H1 (cell line): ENCODE data around the gene PTPN7. TPM values are rescaled to one million over a fixed set of nuclear protein-coding genes. Genes with fewer than 3 reads are reported as not detected.

ENCODE experiments used
- CTCF ChIA-PET: fragments of 300-600 bp; sonication (Branson Sonifier 250); formaldehyde crosslinking; loops from one replicate; lab custom pipeline; 2021; ENCODE audit not compliant: partially characterized antibody; lab: Charles Lee
- POLR2A ChIA-PET: fragments of 300-600 bp; sonication (Branson Sonifier 250); formaldehyde crosslinking; loops from one replicate; lab custom pipeline; 2021; ENCODE audit warnings: inconsistent platforms; ENCODE audit not compliant: partially characterized antibody; lab: Charles Lee
- DNase-seq, 2 experiments: peaks; one replicate each; pipeline versions ENCODE4 v3.0.0 to v3.0.0-alpha.2; 2010 to 2022; ENCODE audit warnings: low spot score in 2 of 2, low read depth in 1 of 2, mixed read lengths in 1 of 2
- FAIRE-seq: peaks from 2 replicates; lab custom pipeline; 2011; peaks lifted over from hg19 to GRCh38; lab: Jason Lieb, UNC
- H2AFZ ChIP-seq: 2 replicates; pipeline ENCODE4 v1.8.1; 2012; ENCODE audit warnings: low read length, inconsistent platforms
- H2AK5ac ChIP-seq: 2 replicates; pipeline ENCODE4 v1.6.1; 2013; ENCODE audit warnings: low read depth, low read length
- H2BK120ac ChIP-seq: replicated peaks from 2 replicates; pipeline ENCODE3; 2013; ENCODE audit warnings: low read depth, low read length, inconsistent platforms
- H2BK12ac ChIP-seq: 2 replicates; pipeline ENCODE4 v1.6.1; 2013; ENCODE audit warnings: low read depth, low read length
- H2BK15ac ChIP-seq: 2 replicates; pipeline ENCODE4 v1.6.1; 2013; ENCODE audit warnings: low read length
- H2BK20ac ChIP-seq: 2 replicates; pipeline ENCODE4 v1.6.1; 2013; ENCODE audit warnings: low read length
- H2BK5ac ChIP-seq: 2 replicates; pipeline ENCODE4 v1.6.1; 2013; ENCODE audit warnings: low read depth, low read length
- H3K14ac ChIP-seq: 2 replicates; pipeline ENCODE4 v1.6.1; 2013; ENCODE audit warnings: inconsistent platforms; ENCODE audit not compliant: insufficient read length
- H3K18ac ChIP-seq: 2 replicates; pipeline ENCODE4 v1.6.1; 2013; ENCODE audit warnings: low read length; ENCODE audit errors: extremely low read depth
- H3K23ac ChIP-seq: 2 replicates; pipeline ENCODE4 v1.6.1; 2013; ENCODE audit warnings: inconsistent platforms; ENCODE audit not compliant: insufficient read length
- H3K23me2 ChIP-seq: 2 replicates; pipeline ENCODE4 v1.6.1; 2013; ENCODE audit warnings: low read depth, low read length
- H3K27ac ChIP-seq: 2 replicates; pipeline ENCODE4 v1.6.1; 2011; ENCODE audit warnings: low read depth, low read length, inconsistent platforms
- H3K27me3 ChIP-seq, 4 experiments: replicated peaks in 1 of 4; 1 replicate in 1 of 4; 2 replicates in 3 of 4; pipeline versions ENCODE4 v1.6.1 to v1.8.1; 2011 to 2013; ENCODE audit warnings: low read length in 3 of 4, mild to moderate bottlenecking in 3 of 4, inconsistent platforms in 2 of 4, mixed read lengths in 2 of 4, moderate library complexity in 1 of 4; ENCODE audit not compliant: control insufficient read depth in 3 of 4, insufficient read depth in 3 of 4; ENCODE audit errors: extremely low read depth in 1 of 4
- H3K36me3 ChIP-seq, 4 experiments: 2 replicates each; pipeline versions ENCODE4 v1.6.1 to v1.8.1; 2011 to 2013; ENCODE audit warnings: mild to moderate bottlenecking in 4 of 4, low read length in 3 of 4, moderate library complexity in 2 of 4, control low read depth in 1 of 4, inconsistent platforms in 1 of 4; ENCODE audit not compliant: insufficient read depth in 4 of 4, control insufficient read depth in 2 of 4
- H3K4ac ChIP-seq: replicated peaks from 2 replicates; pipeline ENCODE3; 2013; ENCODE audit warnings: low read length, low read depth, mixed read lengths, inconsistent platforms; ENCODE audit not compliant: insufficient read length
- H3K4me1 ChIP-seq, 4 experiments: replicated peaks in 1 of 4; 1 replicate in 1 of 4; 2 replicates in 3 of 4; pipeline versions ENCODE4 v1.6.1 to v1.8.1; 2011 to 2013; ENCODE audit warnings: low read length in 3 of 4, inconsistent platforms in 2 of 4, mixed read lengths in 1 of 4; ENCODE audit not compliant: insufficient read depth in 4 of 4, control insufficient read depth in 3 of 4
- H3K4me2 ChIP-seq, 2 experiments: 2 replicates each; pipeline versions ENCODE4 v1.6.1 to v1.8.1; 2011 to 2013; ENCODE audit warnings: low read depth in 2 of 2, low read length in 2 of 2, control low read depth in 1 of 2, inconsistent platforms in 1 of 2, mild to moderate bottlenecking in 1 of 2; ENCODE audit not compliant: insufficient read depth in 1 of 2
- H3K4me3 ChIP-seq, 4 experiments: fragments of 200-600, 300-600 bp in 1 of 4; sonication (generic), shearing (Covaris generic), sonication (Bioruptor Twin) in 1 of 4; 2 replicates each; pipeline versions ENCODE4 v1.5.1 to v1.8.1; 2011 to 2016; ENCODE audit warnings: low read length in 4 of 4, low read depth in 3 of 4, control low read depth in 2 of 4, inconsistent platforms in 2 of 4, mild to moderate bottlenecking in 2 of 4, mixed read lengths in 1 of 4, moderate library complexity in 1 of 4; ENCODE audit not compliant: insufficient read depth in 2 of 4; ENCODE audit errors: extremely low read depth in 1 of 4
- H3K56ac ChIP-seq: replicated peaks from 2 replicates; pipeline ENCODE3; 2013; ENCODE audit warnings: low read depth, mild to moderate bottlenecking, mixed read lengths, low read length, inconsistent platforms; ENCODE audit not compliant: insufficient read length
- H3K79me1 ChIP-seq: 2 replicates; pipeline ENCODE4 v1.6.1; 2013; ENCODE audit warnings: low read depth, low read length, control low read depth
- H3K79me2 ChIP-seq, 2 experiments: 2 replicates each; pipeline versions ENCODE4 v1.6.1 to v1.8.1; 2012 to 2013; ENCODE audit warnings: low read length in 2 of 2, mild to moderate bottlenecking in 2 of 2, inconsistent platforms in 1 of 2; ENCODE audit not compliant: insufficient read depth in 2 of 2, control insufficient read depth in 1 of 2
- H3K9ac ChIP-seq, 4 experiments: replicated peaks in 1 of 4; 1 replicate in 1 of 4; 2 replicates in 3 of 4; pipeline versions ENCODE4 v1.6.1 to v1.8.1; 2011 to 2013; ENCODE audit warnings: low read depth in 3 of 4, low read length in 3 of 4, control low read depth in 2 of 4, mild to moderate bottlenecking in 2 of 4, moderate library complexity in 2 of 4, inconsistent platforms in 1 of 4; ENCODE audit errors: extremely low read depth in 1 of 4
- H3K9me3 ChIP-seq, 2 experiments: 2 replicates each; pipeline versions ENCODE4 v1.6.1 to v1.8.1; 2012 to 2013; ENCODE audit warnings: mild to moderate bottlenecking in 2 of 2, moderate library complexity in 2 of 2, control low read depth in 1 of 2, inconsistent platforms in 1 of 2, low read depth in 1 of 2, low read length in 1 of 2, mixed read lengths in 1 of 2; ENCODE audit not compliant: insufficient read depth in 2 of 2
- H4K20me1 ChIP-seq, 2 experiments: replicated peaks in 1 of 2; 2 replicates each; pipeline versions ENCODE3 to v1.8.1; 2011 to 2013; ENCODE audit warnings: inconsistent platforms in 2 of 2, low read length in 2 of 2, mild to moderate bottlenecking in 1 of 2; ENCODE audit not compliant: insufficient read depth in 2 of 2, control insufficient read depth in 1 of 2
- H4K5ac ChIP-seq: 2 replicates; pipeline ENCODE4 v1.6.1; 2013; ENCODE audit warnings: low read length, low read depth, mixed read lengths, inconsistent platforms; ENCODE audit not compliant: insufficient read length
- H4K8ac ChIP-seq: 2 replicates; pipeline ENCODE4 v1.8.0; 2013; ENCODE audit warnings: mild to moderate bottlenecking, moderate library complexity, low read length, inconsistent platforms; ENCODE audit not compliant: insufficient read depth; ENCODE audit errors: extremely low read depth
- H4K91ac ChIP-seq: replicated peaks from 2 replicates; pipeline ENCODE3; 2013; ENCODE audit warnings: low read length, mixed read lengths, inconsistent platforms; ENCODE audit not compliant: insufficient read length
- CTBP2 ChIP-seq: IDR thresholded peaks from 2 replicates; pipeline ENCODE4 v1.7.0; 2011; ENCODE audit warnings: borderline replicate concordance, mild to moderate bottlenecking, moderate library complexity, mixed read lengths, low read length; ENCODE audit not compliant: insufficient read depth, insufficient read length
- HDAC6 ChIP-seq: IDR thresholded peaks from one replicate; pipeline ENCODE4 v1.7.1; 2012; ENCODE audit warnings: low read depth, mild to moderate bottlenecking, inconsistent platforms, low read length, moderate library complexity
- JUN ChIP-seq: IDR thresholded peaks from 2 replicates; pipeline ENCODE4 v1.6.1; 2011; ENCODE audit warnings: low read depth, mild to moderate bottlenecking, improper control_type of control experiment, low read length
- KDM4A ChIP-seq: IDR thresholded peaks from one replicate; pipeline ENCODE4 v1.7.1; 2012; ENCODE audit warnings: low read depth, mild to moderate bottlenecking, moderate library complexity, low read length, inconsistent platforms; ENCODE audit not compliant: severe bottlenecking
- MAFK ChIP-seq: IDR thresholded peaks from 2 replicates; pipeline ENCODE4 v1.6.1; 2012; ENCODE audit warnings: low read depth, mild to moderate bottlenecking, improper control_type of control experiment, low read length
- RFX5 ChIP-seq: IDR thresholded peaks from 2 replicates; pipeline ENCODE4 v1.6.1; 2011; ENCODE audit warnings: low read depth, low read length, improper control_type of control experiment, borderline replicate concordance
- WGBS, 2 experiments: shearing (Covaris generic) in 1 of 2; methylation state at CpG; one replicate each; pipeline versions ENCODE4 v1.1.6 to v1.1.7; 2013 to 2015; ENCODE audit warnings: low lambda C conversion rate in 2 of 2, mixed read lengths in 2 of 2, inconsistent platforms in 1 of 2, low coverage in 1 of 2, missing lambda C conversion rate in 1 of 2; ENCODE audit not compliant: insufficient replicate concordance in 2 of 2, insufficient coverage in 1 of 2, insufficient read length in 1 of 2; ENCODE audit errors: extremely low coverage in 1 of 2, missing lambda C conversion rate in 1 of 2; 5-methylcytosine and 5-hydroxymethylcytosine counted together
- polyA plus RNA-seq, 7 experiments: library from polyadenylated mRNA; depleted of rRNA in 3 of 7; stranded (reverse) in 5 of 7; unstranded in 2 of 7; fragments of >200 nt in 5 of 7; fragments of 200-250 nt in 2 of 7; gene quantifications; 1 replicate in 5 of 7; 2 replicates in 1 of 7; 4 replicates in 1 of 7; pipeline versions ENCODE4 v1.2.1 to v1.2.3, GENCODE V29; 2011 to 2013; ENCODE audit warnings: missing spikeins in 2 of 7, mixed read lengths in 2 of 7
- total RNA-seq: library from RNA; stranded (reverse); fragmentation: NEBNext Ultra II Directional; extraction: Animal tissue kit (Norgen Biotek cat#: 25700); gene quantifications from 2 replicates; pipeline ENCODE4 v1.2.1, GENCODE V29; 2021
- TF ChIP-seq, protein P1 (sequence below): IDR thresholded peaks from 2 replicates; pipeline ENCODE4 v1.6.1; 2011; ENCODE audit warnings: low read depth, mild to moderate bottlenecking, low read length; ENCODE audit not compliant: insufficient read depth

PTPN7 gene
- total and polyA plus RNA-seq, 2 of the 8 experiments (the other 6 are each of a cell fraction or from before 2014, with no cell fraction given): 0.20 TPM; not detected in 1

DNA sequence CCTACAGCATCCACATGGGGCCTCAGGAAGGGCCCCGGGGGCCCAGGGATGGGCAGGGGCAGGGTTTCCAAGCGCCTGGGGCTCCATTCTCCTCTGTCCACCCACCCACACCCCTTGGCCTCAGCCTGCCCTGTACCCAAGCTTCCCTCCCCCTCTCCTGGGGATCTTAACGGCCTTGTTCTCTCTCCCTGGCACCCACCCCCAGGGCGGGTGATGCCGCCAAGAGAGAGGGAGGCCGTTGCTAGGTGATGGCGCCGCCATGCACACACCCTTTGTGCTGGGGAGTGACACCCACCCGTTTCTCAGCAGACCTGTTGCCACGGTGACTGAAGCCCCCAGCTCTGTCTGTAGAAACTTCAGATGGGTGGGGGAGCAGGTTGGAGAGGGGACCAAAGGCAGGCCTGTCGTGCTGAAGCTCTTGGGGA is 30.1 kb downstream of the PTPN7 start:
- no peak overlapping the region for H2AFZ ChIP-seq
- H3K14ac ChIP-seq: no peak overlapping the region
- no peak overlapping the region for H3K56ac ChIP-seq
- H2AK5ac ChIP-seq: no peak overlapping the region
- peaks cover 3 to 25% (median 10%) of the 10 kb centered on the region in 4 experiments; a peak in 4 of 8 replicates for H3K36me3 ChIP-seq
- no peaks in the 10 kb centered on the region for H3K79me1 ChIP-seq
- no peak overlapping the region for H3K4ac ChIP-seq
- TF ChIP-seq CTBP2 (no peak), RFX5 (no peak), HDAC6 (no peak), KDM4A (no peak), JUN (no peak), MAFK (no peak)
- TF ChIP-seq, protein P1, sequence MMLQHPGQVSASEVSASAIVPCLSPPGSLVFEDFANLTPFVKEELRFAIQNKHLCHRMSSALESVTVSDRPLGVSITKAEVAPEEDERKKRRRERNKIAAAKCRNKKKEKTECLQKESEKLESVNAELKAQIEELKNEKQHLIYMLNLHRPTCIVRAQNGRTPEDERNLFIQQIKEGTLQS: no peak
- H4K91ac ChIP-seq: no peak overlapping the region
- H3K4me2 ChIP-seq: no peak overlapping the region
- H3K27me3 ChIP-seq: no peaks in the 10 kb centered on the region; a peak in 1 of 7 replicates
- H2BK5ac ChIP-seq: no peak overlapping the region
- no peak overlapping the region for H3K9ac ChIP-seq
- 92% methylated on average over 7 of the region's 11 CpGs; no CpG with 5 or more reads in 1 of the 2 experiments for WGBS, 2 experiments
- H2BK20ac ChIP-seq: no peak overlapping the region
- peak overlapping the region; percentile 48; the same call in 1 of the 2 replicates for H3K18ac ChIP-seq
- H3K4me3 ChIP-seq: no peak overlapping the region
- no peak overlapping the region for H3K23ac ChIP-seq
- FAIRE-seq: no peak
- H3K9me3 ChIP-seq: no peaks in the 10 kb centered on the region
- H3K23me2 ChIP-seq: no peaks in the 10 kb centered on the region
- no peak overlapping the region for H3K27ac ChIP-seq
- ChIA-PET CTCF (interaction anchor here (0.8 to 29.2 kb wide), 5 partner anchors 8 to 235 kb away, joined by 3 to 1014 read pairs (median 21); partner anchors contain the start of genes ELF3 and GPR37L1), POLR2A (interaction anchor here (0.8 to 1.6 kb wide), 7 partner anchors 11 to 131 kb away, joined by 3 to 6 read pairs (median 5); partner anchors contain the start of gene ELF3)
- no peak overlapping the region for H2BK12ac ChIP-seq
- no peak overlapping the region for H2BK120ac ChIP-seq
- DNase-seq: no peak
- H4K8ac ChIP-seq: no peak overlapping the region
- H4K20me1 ChIP-seq: peaks cover 0 to 2% of the 10 kb centered on the region in 2 experiments
- peaks cover 0 to 9% (median 4%) of the 10 kb centered on the region in 4 experiments; a peak in 3 of 7 replicates for H3K4me1 ChIP-seq
- no peak overlapping the region for H4K5ac ChIP-seq
- no peak overlapping the region for H2BK15ac ChIP-seq
- no peaks in the 10 kb centered on the region for H3K79me2 ChIP-seq
